Measurements from ENCODE around the gene SLC22A16.
"Not testable (repeated sequence)": the region's sequence is repeated elsewhere in the genome, so short reads cannot be mapped to it uniquely, and the experiment has no call there.

Gene SLC22A16

GRCh38 chr6:110472739-110473138 lies 3.7 kb downstream of the SLC22A16 start:
- peaks cover 15% of the 10 kb centered on the region for H3K4me1 Mint-ChIP-seq
- H3K9me3 Mint-ChIP-seq: no peaks in the 10 kb centered on the region
- no peak for ATAC-seq
- H3K4me3 Mint-ChIP-seq: no peak overlapping the region
- peaks cover 32% of the 10 kb centered on the region for H3K27me3 Mint-ChIP-seq
- no peaks in the 10 kb centered on the region for H3K36me3 Mint-ChIP-seq
- no peak overlapping the region for H3K27ac Mint-ChIP-seq

GRCh38 chr6:110471726-110472365 lies 4.6 kb downstream of the SLC22A16 start:
- H3K27me3 Mint-ChIP-seq: peaks cover 30% of the 10 kb centered on the region
- ATAC-seq: no peak
- H3K36me3 Mint-ChIP-seq: no peaks in the 10 kb centered on the region
- peaks cover 15% of the 10 kb centered on the region for H3K4me1 Mint-ChIP-seq
- no peak overlapping the region for H3K4me3 Mint-ChIP-seq
- no peaks in the 10 kb centered on the region for H3K9me3 Mint-ChIP-seq
- no peak overlapping the region for H3K27ac Mint-ChIP-seq

GRCh38 chr6:110468731-110469130 lies 7.7 kb downstream of the SLC22A16 start:
- Mint-ChIP-seq H3K4me1 (no peaks in the 10 kb centered on the region), H3K36me3 (peaks cover 6% of the 10 kb centered on the region), H3K27me3 (peaks cover 30% of the 10 kb centered on the region), H3K9me3 (peaks cover 13% of the 10 kb centered on the region), H3K27ac (no peak overlapping the region), H3K4me3 (no peak overlapping the region)
- ATAC-seq: peak; percentile 10

- no peak for ATAC-seq
- no peak overlapping the region for H3K4me3 Mint-ChIP-seq
- no peaks in the 10 kb centered on the region for H3K4me1 Mint-ChIP-seq
- H3K27ac Mint-ChIP-seq: no peak overlapping the region
- H3K9me3 Mint-ChIP-seq: peaks cover 17% of the 10 kb centered on the region
- H3K36me3 Mint-ChIP-seq: peaks cover 9% of the 10 kb centered on the region
- H3K27me3 Mint-ChIP-seq: peaks cover 30% of the 10 kb centered on the region
Measured at GRCh38 chr6:110467566-110468140, 8.8 kb downstream of the SLC22A16 start.

DNA sequence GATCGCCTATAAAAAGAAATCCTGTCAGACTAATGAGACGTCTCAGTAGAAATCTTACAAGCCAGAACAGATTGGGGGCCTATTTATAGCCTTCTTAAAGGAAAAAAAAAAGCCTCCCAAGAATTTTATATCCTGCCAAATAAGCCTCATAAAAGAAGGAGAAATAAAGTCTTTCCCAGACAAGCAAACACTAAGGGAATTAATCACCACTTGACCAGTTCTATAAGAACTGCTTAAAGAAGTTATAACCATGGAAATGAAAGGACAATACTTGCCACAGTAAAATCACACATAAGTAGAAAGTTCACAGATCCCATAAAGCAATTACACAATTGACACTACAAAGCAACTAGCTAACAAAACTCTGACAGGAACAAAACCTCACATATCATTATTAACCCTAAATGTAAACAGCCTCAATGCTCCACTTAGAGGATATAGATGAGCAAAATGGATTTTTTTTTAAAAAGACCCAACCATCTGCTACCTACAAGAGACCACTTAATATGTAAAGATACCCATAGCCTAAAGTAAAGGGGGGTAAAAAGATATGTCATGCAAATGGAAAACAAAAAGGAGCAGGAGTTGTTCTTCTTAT lies 13.4 kb downstream of the SLC22A16 start:
- Mint-ChIP-seq H3K27me3 (peaks cover 37% of the 10 kb centered on the region), H3K4me3 (no peak overlapping the region), H3K36me3 (peaks cover 9% of the 10 kb centered on the region), H3K9me3 (peaks cover 23% of the 10 kb centered on the region), H3K4me1 (no peaks in the 10 kb centered on the region), H3K27ac (no peak overlapping the region)
- no peak for ATAC-seq

- no peak for ATAC-seq
- peaks cover 23% of the 10 kb centered on the region for H3K9me3 Mint-ChIP-seq
- no peak overlapping the region for H3K27ac Mint-ChIP-seq
- H3K4me3 Mint-ChIP-seq: no peak overlapping the region
- peaks cover 9% of the 10 kb centered on the region for H3K36me3 Mint-ChIP-seq
- H3K27me3 Mint-ChIP-seq: peaks cover 41% of the 10 kb centered on the region
- H3K4me1 Mint-ChIP-seq: no peaks in the 10 kb centered on the region
Measured at GRCh38 chr6:110461376-110461775, 15.0 kb downstream of the SLC22A16 start.

GRCh38 chr6:110459137-110459536 lies 17.3 kb downstream of the SLC22A16 start:
- H3K4me3 Mint-ChIP-seq: no peak overlapping the region
- H3K27ac Mint-ChIP-seq: no peak overlapping the region
- ATAC-seq: no peak

DNA sequence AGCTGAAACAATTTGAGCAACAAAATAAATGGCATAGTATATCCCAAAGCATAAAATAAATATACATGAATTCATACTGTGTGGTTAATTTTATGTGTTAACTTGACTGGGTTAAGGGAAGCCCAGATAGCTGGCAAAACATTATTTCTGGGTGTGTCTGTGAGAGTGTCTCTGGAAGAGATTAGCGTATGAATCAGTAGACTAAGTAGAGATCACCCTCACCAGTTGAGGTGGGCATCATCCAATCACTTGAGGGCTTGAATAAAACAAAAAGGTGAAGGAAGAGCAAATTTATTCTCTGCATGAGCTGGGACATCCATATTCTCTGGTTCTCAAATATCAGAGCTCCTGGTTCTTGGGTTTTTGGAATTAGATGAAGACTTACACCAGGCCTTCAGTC lies 17.9 kb downstream of the SLC22A16 start:
- Mint-ChIP-seq H3K27me3 (peaks cover 22% of the 10 kb centered on the region), H3K36me3 (peaks cover under 1% of the 10 kb centered on the region), H3K27ac (no peak overlapping the region), H3K9me3 (peaks cover 8% of the 10 kb centered on the region), H3K4me3 (no peak overlapping the region), H3K4me1 (no peaks in the 10 kb centered on the region)
- ATAC-seq: no peak

More at GRCh38 chr6:110459137-110459536, 17.3 kb downstream of the SLC22A16 start:
- H3K36me3 Mint-ChIP-seq: peaks cover 7% of the 10 kb centered on the region
- H3K9me3 Mint-ChIP-seq: peaks cover 14% of the 10 kb centered on the region
- H3K27me3 Mint-ChIP-seq: peaks cover 28% of the 10 kb centered on the region
- no peaks in the 10 kb centered on the region for H3K4me1 Mint-ChIP-seq

DNA sequence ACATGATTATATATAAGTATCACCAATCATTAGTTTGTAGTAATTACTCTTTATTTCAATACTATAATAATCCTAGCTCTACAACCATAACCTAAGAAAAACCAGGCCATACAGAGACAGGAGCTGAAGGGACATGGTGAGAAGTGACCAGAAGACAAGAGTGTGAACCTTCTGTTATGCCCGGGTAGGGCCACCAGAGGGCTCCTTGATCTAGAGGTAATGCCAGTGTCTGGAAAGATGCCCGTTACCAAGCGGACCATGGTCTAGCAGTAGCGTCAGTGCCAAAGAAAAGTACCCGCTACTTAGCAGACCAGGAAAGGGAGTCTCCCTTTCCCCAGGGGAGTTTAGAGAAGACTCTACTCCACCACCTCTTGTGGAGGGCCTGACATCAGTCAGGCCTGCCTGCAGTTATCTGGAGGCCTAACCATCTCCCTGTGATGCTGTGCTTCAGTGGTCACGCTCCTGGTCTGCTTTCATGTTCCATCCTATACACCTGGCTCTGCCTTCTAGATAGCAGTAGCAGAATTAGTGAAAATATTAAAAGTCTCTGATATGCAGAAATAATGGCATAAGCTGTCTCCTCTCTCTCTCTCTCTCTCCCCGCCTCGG lies 18.7 kb downstream of the SLC22A16 start:
- H3K9me3 Mint-ChIP-seq, H3K4me1 Mint-ChIP-seq, H3K4me3 Mint-ChIP-seq, ATAC-seq, H3K36me3 Mint-ChIP-seq, H3K27ac Mint-ChIP-seq: not testable (repeated sequence)
- H3K27me3 Mint-ChIP-seq: peaks cover 19% of the 10 kb centered on the region

DNA sequence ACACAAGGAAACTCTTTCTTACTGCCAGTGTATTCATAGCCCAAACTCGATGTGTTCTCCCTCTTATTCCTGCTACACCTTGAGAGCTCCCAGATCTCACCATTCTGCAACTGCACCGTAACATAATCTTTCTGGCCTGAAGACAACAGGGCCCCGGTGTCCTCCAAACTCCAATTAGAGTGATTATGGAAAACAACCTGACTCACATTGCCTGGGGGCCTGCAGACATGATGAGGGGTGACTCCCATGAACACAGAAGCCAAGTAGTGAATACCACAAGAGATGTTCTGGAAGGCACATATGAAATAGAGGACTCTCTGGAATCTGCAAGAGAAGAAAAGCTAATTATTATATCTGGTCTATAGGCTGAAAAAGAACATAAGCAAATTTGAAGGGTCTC lies 19.7 kb downstream of the SLC22A16 start:
- H3K9me3 Mint-ChIP-seq: peaks cover 3% of the 10 kb centered on the region
- ATAC-seq: no peak
- H3K4me1 Mint-ChIP-seq: no peaks in the 10 kb centered on the region
- H3K36me3 Mint-ChIP-seq: no peaks in the 10 kb centered on the region
- H3K4me3 Mint-ChIP-seq: no peak overlapping the region
- no peak overlapping the region for H3K27ac Mint-ChIP-seq
- H3K27me3 Mint-ChIP-seq: peaks cover 19% of the 10 kb centered on the region

GRCh38 chr6:110449541-110449895 lies 26.9 kb downstream of the SLC22A16 start:
- ATAC-seq: no peak
- no peaks in the 10 kb centered on the region for H3K9me3 Mint-ChIP-seq
- H3K36me3 Mint-ChIP-seq: no peaks in the 10 kb centered on the region
- no peak overlapping the region for H3K4me3 Mint-ChIP-seq
- peaks cover 8% of the 10 kb centered on the region for H3K27me3 Mint-ChIP-seq
- H3K27ac Mint-ChIP-seq: no peak overlapping the region
- no peaks in the 10 kb centered on the region for H3K4me1 Mint-ChIP-seq

DNA sequence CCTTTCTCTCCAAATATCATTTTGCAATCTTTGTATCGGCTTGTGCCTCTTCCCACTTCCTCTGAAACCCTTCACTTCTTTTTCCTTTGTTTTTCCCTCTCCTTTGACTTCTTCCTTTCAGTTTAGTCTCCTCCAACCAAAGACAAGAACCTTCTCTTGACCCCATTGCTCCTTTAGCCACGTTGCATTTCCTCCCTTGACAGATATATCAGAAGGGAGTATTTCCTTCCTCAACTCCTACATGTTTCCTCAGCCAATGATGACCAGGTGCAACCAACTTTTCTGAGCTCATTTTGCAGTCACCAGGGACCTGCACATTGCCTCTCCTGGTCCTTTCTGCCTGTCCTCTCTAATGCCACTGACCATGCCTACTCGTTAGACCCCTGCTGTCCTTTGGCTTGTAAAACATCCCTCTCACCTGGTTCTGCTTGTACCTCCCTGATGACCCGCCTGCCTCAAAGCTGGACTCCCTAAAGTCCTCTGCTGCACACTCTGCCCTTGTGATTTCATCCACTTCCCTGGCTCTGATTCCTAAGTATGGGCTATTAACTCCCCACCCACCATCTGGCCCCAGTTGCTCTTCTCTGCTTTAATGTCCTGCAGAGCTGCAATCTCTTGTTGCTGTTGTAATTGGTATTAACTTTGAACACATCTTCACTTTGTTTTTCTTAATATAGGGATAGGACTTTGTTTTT lies 27.4 kb downstream of the SLC22A16 start:
- peaks cover 8% of the 10 kb centered on the region for H3K27me3 Mint-ChIP-seq
- ATAC-seq: no peak
- H3K4me1 Mint-ChIP-seq: no peaks in the 10 kb centered on the region
- no peak overlapping the region for H3K27ac Mint-ChIP-seq
- no peak overlapping the region for H3K4me3 Mint-ChIP-seq
- no peaks in the 10 kb centered on the region for H3K36me3 Mint-ChIP-seq
- no peaks in the 10 kb centered on the region for H3K9me3 Mint-ChIP-seq

DNA sequence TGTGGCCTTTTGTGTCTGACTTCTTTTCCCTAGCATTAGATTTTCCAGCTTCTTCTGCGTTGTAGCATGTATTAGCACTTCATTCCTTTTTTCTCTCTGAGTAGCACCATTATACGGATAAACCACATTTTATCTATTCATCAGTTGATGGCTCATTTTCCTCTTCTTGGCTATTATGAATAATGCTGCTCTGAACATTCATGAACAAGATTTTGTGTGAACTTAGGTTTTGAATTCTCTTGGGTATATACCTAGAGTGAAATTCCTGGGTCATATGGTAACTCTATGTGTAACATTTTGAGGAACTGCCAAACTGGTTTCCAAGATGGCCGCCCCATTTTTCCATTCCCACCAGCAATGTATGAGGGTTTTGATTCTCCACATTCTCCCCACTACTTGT lies 28.7 kb downstream of the SLC22A16 start:
- H3K27ac Mint-ChIP-seq: no peak overlapping the region
- H3K36me3 Mint-ChIP-seq: no peaks in the 10 kb centered on the region
- H3K27me3 Mint-ChIP-seq: peaks cover 8% of the 10 kb centered on the region
- no peak for ATAC-seq
- H3K4me3 Mint-ChIP-seq: no peak overlapping the region
- no peaks in the 10 kb centered on the region for H3K9me3 Mint-ChIP-seq
- no peaks in the 10 kb centered on the region for H3K4me1 Mint-ChIP-seq

DNA sequence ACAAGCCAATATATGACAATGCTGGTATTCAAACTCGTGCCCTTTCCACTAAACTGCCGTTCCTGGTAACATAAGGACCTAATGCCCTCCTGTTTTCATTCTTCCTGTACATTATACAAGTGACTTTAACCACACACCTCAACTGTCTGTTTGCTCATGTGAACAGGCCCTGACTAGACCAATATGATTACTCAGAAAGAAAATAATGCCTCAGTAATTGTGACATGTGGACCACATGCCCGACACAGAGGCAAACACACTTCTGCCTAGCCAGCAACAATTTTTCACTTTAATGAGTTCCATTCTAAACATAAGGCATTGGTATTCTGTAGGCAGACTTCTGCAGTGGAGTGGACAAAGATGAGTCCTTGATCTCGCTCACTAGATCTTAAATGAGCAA lies 30.0 kb downstream of the SLC22A16 start:
- no peaks in the 10 kb centered on the region for H3K36me3 Mint-ChIP-seq
- ATAC-seq: no peak
- no peaks in the 10 kb centered on the region for H3K9me3 Mint-ChIP-seq
- H3K4me3 Mint-ChIP-seq: no peak overlapping the region
- H3K27me3 Mint-ChIP-seq: peaks cover 8% of the 10 kb centered on the region
- no peaks in the 10 kb centered on the region for H3K4me1 Mint-ChIP-seq
- H3K27ac Mint-ChIP-seq: no peak overlapping the region

DNA sequence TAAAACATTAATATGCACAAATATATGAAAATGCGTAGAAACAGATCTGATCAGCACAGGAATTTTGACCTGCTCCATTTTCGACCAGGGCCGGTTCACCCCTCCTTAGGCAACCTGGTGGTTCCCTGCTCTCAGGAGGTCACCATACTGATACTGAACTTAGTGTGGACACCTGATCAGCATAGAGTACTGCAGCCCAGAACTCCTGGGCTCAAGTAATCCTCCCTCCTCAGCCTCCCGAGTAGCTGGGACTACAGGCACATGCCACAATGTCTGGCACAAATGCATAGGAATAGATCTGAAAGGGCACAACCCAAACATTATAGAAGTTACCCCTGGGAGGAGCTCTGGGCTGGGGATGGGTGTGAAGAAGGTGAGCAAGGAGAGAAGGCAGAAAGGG lies 36.4 kb downstream of the SLC22A16 start:
- Mint-ChIP-seq H3K4me3 (no peak overlapping the region), H3K9me3 (peaks cover 2% of the 10 kb centered on the region), H3K27me3 (peaks cover 35% of the 10 kb centered on the region), H3K4me1 (no peaks in the 10 kb centered on the region), H3K36me3 (no peaks in the 10 kb centered on the region), H3K27ac (no peak overlapping the region)
- no peak for ATAC-seq
